Mesenchymal stem cell (in vitro differentiated cells and primary cell): ENCODE measurements around the gene CNOT6L.

Experiments
- DNase-seq: peaks from one replicate; pipeline ENCODE4 v3.0.0-alpha.2; 2013
- H2AFZ ChIP-seq: one replicate; pipeline ENCODE4 v1.6.1; 2013; ENCODE audit warnings: low read depth, mild to moderate bottlenecking, control low read depth, inconsistent platforms, low read length, moderate library complexity
- H2AK5ac ChIP-seq: 2 replicates; pipeline ENCODE4 v1.6.1; 2013; ENCODE audit warnings: low read length, moderate library complexity, mild to moderate bottlenecking, inconsistent platforms; ENCODE audit not compliant: severe bottlenecking
- H2BK120ac ChIP-seq: one replicate; pipeline ENCODE4 v1.6.1; 2013; ENCODE audit warnings: low read depth, mild to moderate bottlenecking, inconsistent platforms, low read length, moderate library complexity
- H2BK12ac ChIP-seq, 2 experiments: one replicate each; pipeline ENCODE4 v1.6.1; 2013; ENCODE audit warnings: inconsistent platforms in 2 of 2, low read length in 2 of 2, mild to moderate bottlenecking in 2 of 2, moderate library complexity in 2 of 2, control low read depth in 1 of 2
- H2BK15ac ChIP-seq: one replicate; pipeline ENCODE4 v1.6.1; 2013; ENCODE audit warnings: mild to moderate bottlenecking, low read depth, inconsistent platforms; ENCODE audit not compliant: poor library complexity, severe bottlenecking
- H2BK5ac ChIP-seq: 2 replicates; pipeline ENCODE4 v1.6.1; 2013; ENCODE audit warnings: low read depth, mild to moderate bottlenecking, low read length, control low read depth, inconsistent platforms; ENCODE audit not compliant: poor library complexity, severe bottlenecking
- H3K14ac ChIP-seq, 2 experiments: one replicate each; pipeline ENCODE4 v1.6.1; 2013; ENCODE audit warnings: inconsistent platforms in 2 of 2, low read length in 2 of 2, control low read depth in 1 of 2, mild to moderate bottlenecking in 1 of 2, moderate library complexity in 1 of 2
- H3K18ac ChIP-seq, 2 experiments: one replicate each; pipeline ENCODE4 v1.6.1; 2013; ENCODE audit warnings: inconsistent platforms in 2 of 2, low read length in 2 of 2, control low read depth in 1 of 2, low read depth in 1 of 2, mild to moderate bottlenecking in 1 of 2
- H3K23ac ChIP-seq, 2 experiments: one replicate each; pipeline ENCODE4 v1.6.1; 2013; ENCODE audit warnings: inconsistent platforms in 2 of 2, low read length in 2 of 2, mild to moderate bottlenecking in 2 of 2, moderate library complexity in 2 of 2, control low read depth in 1 of 2
- H3K27ac ChIP-seq: 2 replicates; pipeline ENCODE4 v1.5.1; 2013; ENCODE audit warnings: mild to moderate bottlenecking, moderate library complexity, low read length, control low read depth, inconsistent platforms; ENCODE audit not compliant: poor library complexity, severe bottlenecking
- H3K27me3 ChIP-seq, 2 experiments: 2 replicates each; pipeline versions ENCODE4 v1.6.1 to v1.7.0; 2013; ENCODE audit warnings: low read length in 2 of 2, mild to moderate bottlenecking in 2 of 2, moderate library complexity in 2 of 2, control low read depth in 1 of 2, inconsistent platforms in 1 of 2; ENCODE audit not compliant: control insufficient read depth in 1 of 2, insufficient read depth in 1 of 2
- H3K36me3 ChIP-seq, 2 experiments: 2 replicates each; pipeline versions ENCODE4 v1.6.1 to v1.7.0; 2013; ENCODE audit warnings: low read length in 2 of 2, control low read depth in 1 of 2, inconsistent platforms in 1 of 2, low read depth in 1 of 2, mild to moderate bottlenecking in 1 of 2; ENCODE audit not compliant: insufficient read depth in 2 of 2, control insufficient read depth in 1 of 2
- H3K4ac ChIP-seq, 2 experiments: one replicate each; pipeline ENCODE4 v1.6.1; 2013; ENCODE audit warnings: inconsistent platforms in 2 of 2, low read length in 2 of 2, mild to moderate bottlenecking in 2 of 2, moderate library complexity in 2 of 2, control low read depth in 1 of 2, low read depth in 1 of 2
- H3K4me1 ChIP-seq: 2 replicates; pipeline ENCODE4 v1.6.1; 2013; ENCODE audit warnings: low read depth, low read length, control low read depth; ENCODE audit not compliant: control insufficient read depth, insufficient read depth
- H3K4me2 ChIP-seq: 2 replicates; pipeline ENCODE4 v1.6.1; 2013; ENCODE audit warnings: low read length, mild to moderate bottlenecking, inconsistent platforms; ENCODE audit not compliant: poor library complexity, severe bottlenecking
- H3K4me3 ChIP-seq, 2 experiments: 2 replicates each; pipeline versions ENCODE4 v1.5.1 to v1.7.0; 2013; ENCODE audit warnings: low read length in 2 of 2, mild to moderate bottlenecking in 2 of 2, control low read depth in 1 of 2, low read depth in 1 of 2; ENCODE audit not compliant: insufficient read depth in 1 of 2
- H3K79me1 ChIP-seq: replicated peaks from 2 replicates; pipeline ENCODE4 v1.6.1; 2013; ENCODE audit warnings: mild to moderate bottlenecking, control low read depth, low read length, inconsistent platforms; ENCODE audit not compliant: poor library complexity, severe bottlenecking
- H3K9ac ChIP-seq: 2 replicates; pipeline ENCODE4 v1.7.0; 2013; ENCODE audit warnings: mild to moderate bottlenecking, low read length, moderate library complexity
- H3K9me3 ChIP-seq: 2 replicates; pipeline ENCODE4 v1.7.0; 2013; ENCODE audit warnings: mild to moderate bottlenecking, low read length; ENCODE audit not compliant: control insufficient read depth
- H4K8ac ChIP-seq: one replicate; pipeline ENCODE4 v1.6.1; 2013; ENCODE audit warnings: inconsistent platforms, mild to moderate bottlenecking, low read length, moderate library complexity
- H4K91ac ChIP-seq: one replicate; pipeline ENCODE4 v1.6.1; 2013; ENCODE audit warnings: mild to moderate bottlenecking, low read length, inconsistent platforms
- WGBS: methylation state at CpG from one replicate; pipeline ENCODE4 v1.1.7; 2013; ENCODE audit warnings: mixed read lengths; 5-methylcytosine and 5-hydroxymethylcytosine counted together

The CNOT6L gene

GRCh38 chr4:77765720-77766119 lies 53.4 kb downstream of the CNOT6L start:
- Histone ChIP-seq H2BK12ac (no peak overlapping the region), H3K4ac (no peak overlapping the region), H3K79me1 (peaks cover 7% of the 10 kb centered on the region), H4K91ac (no peak overlapping the region), H4K8ac (no peak overlapping the region), H2BK5ac (no peak overlapping the region), H3K9me3 (peaks cover 13% of the 10 kb centered on the region), H3K4me3 (no peak overlapping the region), H2BK15ac (no peak overlapping the region), H3K9ac (no peak overlapping the region), H3K4me1 (no peaks in the 10 kb centered on the region), H3K27ac (no peak overlapping the region), H2AFZ (no peak overlapping the region), H2AK5ac (no peak overlapping the region), H3K14ac (no peak overlapping the region), H3K27me3 (no peaks in the 10 kb centered on the region), H3K4me2 (no peak overlapping the region), H3K23ac (no peak overlapping the region), H3K36me3 (no peaks in the 10 kb centered on the region), H2BK120ac (no peak overlapping the region), H3K18ac (no peak overlapping the region)
- 100% methylated on average over 1 of the region's 1 CpG for WGBS
- no peak for DNase-seq

GRCh38 chr4:77762531-77762930 lies 56.6 kb downstream of the CNOT6L start:
- no peak overlapping the region for H2BK12ac ChIP-seq
- no peak overlapping the region for H3K14ac ChIP-seq
- peaks cover 13% of the 10 kb centered on the region for H3K9me3 ChIP-seq
- WGBS = no CpG with 5 or more reads among the region's 1 CpG
- no peak for DNase-seq
- H3K4me3 ChIP-seq = no peak overlapping the region
- no peak overlapping the region for H3K18ac ChIP-seq
- no peaks in the 10 kb centered on the region for H3K27me3 ChIP-seq
- H2BK120ac ChIP-seq = no peak overlapping the region
- no peak overlapping the region for H2BK15ac ChIP-seq
- no peak overlapping the region for H3K27ac ChIP-seq
- no peak overlapping the region for H2BK5ac ChIP-seq
- no peak overlapping the region for H2AK5ac ChIP-seq
- H3K4ac ChIP-seq = no peak overlapping the region
- no peaks in the 10 kb centered on the region for H3K4me1 ChIP-seq
- H3K79me1 ChIP-seq = peaks cover 13% of the 10 kb centered on the region
- H4K8ac ChIP-seq = no peak overlapping the region
- no peak overlapping the region for H2AFZ ChIP-seq
- H3K23ac ChIP-seq = no peak overlapping the region
- H3K9ac ChIP-seq = no peak overlapping the region
- no peak overlapping the region for H3K4me2 ChIP-seq
- H4K91ac ChIP-seq = no peak overlapping the region
- H3K36me3 ChIP-seq = peaks cover 0 to 3% of the 10 kb centered on the region in 2 experiments

- no peak overlapping the region for H2BK15ac ChIP-seq
- no peaks in the 10 kb centered on the region for H3K27me3 ChIP-seq
- no peak overlapping the region for H3K4ac ChIP-seq
- no peak overlapping the region for H2AFZ ChIP-seq
- no peak overlapping the region for H2BK12ac ChIP-seq
- peaks cover 13% of the 10 kb centered on the region for H3K9me3 ChIP-seq
- H3K18ac ChIP-seq = no peak overlapping the region
- no peak overlapping the region for H2BK120ac ChIP-seq
- H3K4me1 ChIP-seq = no peaks in the 10 kb centered on the region
- H3K23ac ChIP-seq = no peak overlapping the region
- no peak overlapping the region for H2AK5ac ChIP-seq
- no peak for DNase-seq
- no peak overlapping the region for H3K4me2 ChIP-seq
- H3K14ac ChIP-seq = no peak overlapping the region
- WGBS = no CpG with 5 or more reads among the region's 1 CpG
- H2BK5ac ChIP-seq = no peak overlapping the region
- no peak overlapping the region for H3K4me3 ChIP-seq
- H4K91ac ChIP-seq = no peak overlapping the region
- H3K9ac ChIP-seq = no peak overlapping the region
- H4K8ac ChIP-seq = no peak overlapping the region
- H3K79me1 ChIP-seq = peaks cover 13% of the 10 kb centered on the region
- H3K36me3 ChIP-seq = peaks cover 0 to 5% of the 10 kb centered on the region in 2 experiments
- H3K27ac ChIP-seq = no peak overlapping the region
Observed at GRCh38 chr4:77761595-77761994, 57.6 kb downstream of the CNOT6L start.

GRCh38 chr4:77758804-77759203 lies 60.4 kb downstream of the CNOT6L start:
- DNase-seq = no peak
- Histone ChIP-seq H3K9me3 (peaks cover 13% of the 10 kb centered on the region), H3K79me1 (peaks cover 9% of the 10 kb centered on the region), H2AFZ (no peak overlapping the region), H4K8ac (no peak overlapping the region), H3K18ac (no peak overlapping the region), H2BK12ac (no peak overlapping the region), H3K27me3 (no peaks in the 10 kb centered on the region), H3K27ac (no peak overlapping the region), H3K4me3 (no peak overlapping the region), H2BK120ac (no peak overlapping the region), H3K36me3 (peaks cover 4 to 18% of the 10 kb centered on the region in 2 experiments), H3K4me1 (no peaks in the 10 kb centered on the region), H2BK5ac (no peak overlapping the region), H3K9ac (no peak overlapping the region), H3K4me2 (no peak overlapping the region), H4K91ac (no peak overlapping the region), H3K23ac (no peak overlapping the region), H2AK5ac (no peak overlapping the region), H3K14ac (no peak overlapping the region), H3K4ac (no peak overlapping the region), H2BK15ac (no peak overlapping the region)
- no CpG with 5 or more reads among the region's 1 CpG for WGBS
